Hepatic stellate cell (primary cell): ENCODE measurements around the gene KIF21A.
"Not testable (repeated sequence)": the region's sequence is repeated elsewhere in the genome, so short reads cannot be mapped to it uniquely, and the experiment has no call there.

ENCODE experiments used
- DNase-seq: peaks from one replicate; pipeline ENCODE4 v3.0.0; 2011; ENCODE audit warnings: low spot score

The KIF21A gene

GRCh38 chr12:39443081-39443928 is at the start of gene KIF21A:
KIF21A (minus strand) TSS chr12:39443120; CDS start chr12:39442970, 150 bp downstream.
- peak; percentile 83 for DNase-seq

- DNase-seq = peak; percentile 13
Measured at GRCh38 chr12:39490500-39491282, 47.8 kb upstream of the KIF21A start.

- DNase-seq = no peak
Measured at GRCh38 chr12:39483597-39483996, 40.7 kb upstream of the KIF21A start.

- no peak for DNase-seq
Measured at GRCh38 chr12:39483042-39483441, 40.1 kb upstream of the KIF21A start.

- no peak for DNase-seq
Measured at GRCh38 chr12:39476894-39477293, 34.0 kb upstream of the KIF21A start.

GRCh38 chr12:39476121-39476520 is 33.2 kb upstream of the KIF21A start:
- DNase-seq = no peak

GRCh38 chr12:39475136-39475535 is 32.2 kb upstream of the KIF21A start:
- not testable (repeated sequence) for DNase-seq

GRCh38 chr12:39467432-39467870 is 24.5 kb upstream of the KIF21A start:
- DNase-seq = no peak

- no peak for DNase-seq
Measured at GRCh38 chr12:39464976-39465695, 22.2 kb upstream of the KIF21A start.

- no peak for DNase-seq
Measured at GRCh38 chr12:39461059-39461458, 18.1 kb upstream of the KIF21A start.

GRCh38 chr12:39459027-39459434 is 16.1 kb upstream of the KIF21A start:
- no peak for DNase-seq

GRCh38 chr12:39451977-39452376 is 9.1 kb upstream of the KIF21A start:
- no peak for DNase-seq

- no peak for DNase-seq
Measured at GRCh38 chr12:39448038-39448437, 5.1 kb upstream of the KIF21A start.

- DNase-seq = no peak
Measured at GRCh38 chr12:39443929-39444209, 949 bp upstream of the KIF21A start.

- DNase-seq = no peak
Measured at GRCh38 chr12:39442831-39443080, 164 bp downstream of the KIF21A start.

GRCh38 chr12:39441963-39442830 is 723 bp downstream of the KIF21A start:
- peak; percentile 12 for DNase-seq

GRCh38 chr12:39441189-39441962 is 1.5 kb downstream of the KIF21A start:
- no peak for DNase-seq

GRCh38 chr12:39440781-39441180 is 2.1 kb downstream of the KIF21A start:
- no peak for DNase-seq

GRCh38 chr12:39440101-39440500 is 2.8 kb downstream of the KIF21A start:
- no peak for DNase-seq

GRCh38 chr12:39435531-39435930 is 7.4 kb downstream of the KIF21A start:
- no peak for DNase-seq

- DNase-seq = no peak
Measured at GRCh38 chr12:39431797-39432196, 11.1 kb downstream of the KIF21A start.
